Measurements from ENCODE around the gene CMTM6. TPM values are rescaled to one million over a fixed set of nuclear protein-coding genes. Genes with fewer than 3 reads are reported as not detected.
"Not testable (repeated sequence)": the region's sequence is repeated elsewhere in the genome, so short reads cannot be mapped to it uniquely, and the experiment has no call there.

The CMTM6 gene
- 100 to 1,000 TPM in 1 of 4 donors, 10 to 100 TPM in 3; 56.6 to 101 (median 76.0) TPM for polyA plus RNA-seq (ENCODE audit: insufficient read length in 4 of 4)

- peak; percentile 62 to 78 (median 68) for DNase-seq (ENCODE audit: low read depth in 4 of 4, low spot score in 3 of 4)
Measured at GRCh38 chr3:32502118-32502945, at the start of gene CMTM6. Gene CMTM6 (minus strand): TSS chr3:32502852. CDS start chr3:32502745, 107 bp downstream.

- DNase-seq (ENCODE audit: low read depth in 4 of 4, low spot score in 3 of 4) = no peak
Measured at GRCh38 chr3:32552013-32552412, 49.4 kb upstream of the CMTM6 start.

- DNase-seq (ENCODE audit: low read depth in 4 of 4, low spot score in 3 of 4) = no peak
Measured at GRCh38 chr3:32551496-32551895, 48.8 kb upstream of the CMTM6 start.

- peak in 1 of 4 donors; percentile 11 for DNase-seq (ENCODE audit: low read depth in 4 of 4, low spot score in 3 of 4)
Measured at GRCh38 chr3:32551087-32551486, 48.4 kb upstream of the CMTM6 start.

GRCh38 chr3:32545305-32545704 lies 42.7 kb upstream of the CMTM6 start:
- DNase-seq (ENCODE audit: low read depth in 4 of 4, low spot score in 3 of 4) = no peak

- no peak for DNase-seq (ENCODE audit: low read depth in 4 of 4, low spot score in 3 of 4)
Measured at GRCh38 chr3:32544894-32545293, 42.2 kb upstream of the CMTM6 start.

- no peak for DNase-seq (ENCODE audit: low read depth in 4 of 4, low spot score in 3 of 4)
Measured at GRCh38 chr3:32542807-32543206, 40.2 kb upstream of the CMTM6 start.

- no peak for DNase-seq (ENCODE audit: low read depth in 4 of 4, low spot score in 3 of 4)
Measured at GRCh38 chr3:32540899-32541298, 38.2 kb upstream of the CMTM6 start.

- no peak for DNase-seq (ENCODE audit: low read depth in 4 of 4, low spot score in 3 of 4)
Measured at GRCh38 chr3:32532434-32532833, 29.8 kb upstream of the CMTM6 start.

- no peak for DNase-seq (ENCODE audit: low read depth in 4 of 4, low spot score in 3 of 4)
Measured at GRCh38 chr3:32531010-32531647, 28.5 kb upstream of the CMTM6 start.

- DNase-seq (ENCODE audit: low read depth in 4 of 4, low spot score in 3 of 4) = no peak
Measured at GRCh38 chr3:32525720-32526119, 23.1 kb upstream of the CMTM6 start.

- no peak for DNase-seq (ENCODE audit: low read depth in 4 of 4, low spot score in 3 of 4)
Measured at GRCh38 chr3:32522682-32523081, 20.0 kb upstream of the CMTM6 start.

- DNase-seq (ENCODE audit: low read depth in 4 of 4, low spot score in 3 of 4) = not testable (repeated sequence)
Measured at GRCh38 chr3:32518921-32519320, 16.3 kb upstream of the CMTM6 start.

GRCh38 chr3:32516751-32517150 lies 14.1 kb upstream of the CMTM6 start:
- DNase-seq (ENCODE audit: low read depth in 4 of 4, low spot score in 3 of 4) = not testable (repeated sequence)

- DNase-seq (ENCODE audit: low read depth in 4 of 4, low spot score in 3 of 4) = no peak
Measured at GRCh38 chr3:32511005-32511404, 8.4 kb upstream of the CMTM6 start.

GRCh38 chr3:32510075-32510724 lies 7.5 kb upstream of the CMTM6 start:
- DNase-seq (ENCODE audit: low read depth in 4 of 4, low spot score in 3 of 4) = peak in 3 of 4 donors; percentile 52 to 64 (median 56)

GRCh38 chr3:32508711-32509110 lies 6.1 kb upstream of the CMTM6 start:
- DNase-seq (ENCODE audit: low read depth in 4 of 4, low spot score in 3 of 4) = peak in 3 of 4 donors; percentile 48 to 52 (median 51)

- DNase-seq (ENCODE audit: low read depth in 4 of 4, low spot score in 3 of 4) = no peak
Measured at GRCh38 chr3:32506466-32506865, 3.8 kb upstream of the CMTM6 start.

GRCh38 chr3:32502946-32503286 lies 264 bp upstream of the CMTM6 start:
- no peak for DNase-seq (ENCODE audit: low read depth in 4 of 4, low spot score in 3 of 4)

- no peak for DNase-seq (ENCODE audit: low read depth in 4 of 4, low spot score in 3 of 4)
Measured at GRCh38 chr3:32501783-32502117, 902 bp downstream of the CMTM6 start.

- no peak for DNase-seq (ENCODE audit: low read depth in 4 of 4, low spot score in 3 of 4)
Measured at GRCh38 chr3:32500880-32501782, 1.5 kb downstream of the CMTM6 start.

Data from left renal pelvis (tissue), 4 donors.